Uterus (tissue), 4 donors: ENCODE results near the gene ARMS2. TPM values are rescaled to one million over a fixed set of nuclear protein-coding genes. Genes with fewer than 3 reads are reported as not detected.

Experiments
- DNase-seq, 2 donors: peaks; one replicate each; pipeline ENCODE4 v3.0.0-alpha.2; 2019 to 2020
- H3K27ac ChIP-seq, 2 donors: fragments of 200-600 bp; sonication (generic); 1 replicate in 1 of 2; 2 replicates in 1 of 2; pipeline ENCODE4 v1.5.1; 2016 to 2018
- H3K27me3 ChIP-seq, 2 donors: fragments of 200-600 bp; sonication (generic); one replicate each; pipeline ENCODE4 v1.5.1; 2018 to 2019; ENCODE audit warnings: control low read depth in 1 of 2
- H3K36me3 ChIP-seq, 2 donors: fragments of 200-600 bp; sonication (generic); one replicate each; pipeline ENCODE4 v1.5.1; 2019; ENCODE audit warnings: control low read depth in 1 of 2
- H3K4me1 ChIP-seq, 2 donors: fragments of 200-600 bp; sonication (generic); one replicate each; pipeline ENCODE4 v1.5.1; 2018 to 2019; ENCODE audit warnings: control low read depth in 1 of 2
- H3K4me3 ChIP-seq, 2 donors: fragments of 200-600 bp; sonication (generic); 1 replicate in 1 of 2; 2 replicates in 1 of 2; pipeline ENCODE4 v1.5.1; 2018 to 2019; ENCODE audit warnings: mild to moderate bottlenecking in 1 of 2
- H3K9me3 ChIP-seq, 2 donors: fragments of 200-600 bp; sonication (generic); one replicate each; pipeline ENCODE4 v1.5.1; 2019; ENCODE audit warnings: control low read depth in 1 of 2
- POLR2A ChIP-seq, 2 donors: fragments of 450-650 bp; IDR thresholded peaks; one replicate each; pipeline ENCODE4 v1.6.1; 2016; ENCODE audit warnings: antibody characterized with exemption in 2 of 2, mild to moderate bottlenecking in 1 of 2, moderate library complexity in 1 of 2
- intact Hi-C: fragments of 100-400 bp; cut with DNase I; formaldehyde crosslinking; loops from one replicate; pipeline ENCODE4 v1.15.1; 2023; ENCODE audit warnings: low total_unique reads
- total RNA-seq, 4 donors: library from RNA; depleted of rRNA in 3 of 4; stranded (reverse); fragments of >200 nt in 3 of 4; gene quantifications; one replicate each; pipeline versions ENCODE4 v1.1.0 to v1.2.4, GENCODE V29; 2014 to 2023
- TF ChIP-seq, protein P1 (sequence below), 4 experiments: fragments of 200-600 bp in 2 of 4; fragments of 450-650 bp in 2 of 4; sonication (generic) in 2 of 4; IDR thresholded peaks; one replicate each; pipeline ENCODE4 v1.5.1; 2016 to 2019; ENCODE audit warnings: antibody characterized with exemption in 4 of 4, mild to moderate bottlenecking in 2 of 4, moderate library complexity in 1 of 4
- donor health status: DM: yes; HTN: yes; CAD: no.

ARMS2 gene
- total RNA-seq, 4 donors from 2014 or later, result not detected

DNA sequence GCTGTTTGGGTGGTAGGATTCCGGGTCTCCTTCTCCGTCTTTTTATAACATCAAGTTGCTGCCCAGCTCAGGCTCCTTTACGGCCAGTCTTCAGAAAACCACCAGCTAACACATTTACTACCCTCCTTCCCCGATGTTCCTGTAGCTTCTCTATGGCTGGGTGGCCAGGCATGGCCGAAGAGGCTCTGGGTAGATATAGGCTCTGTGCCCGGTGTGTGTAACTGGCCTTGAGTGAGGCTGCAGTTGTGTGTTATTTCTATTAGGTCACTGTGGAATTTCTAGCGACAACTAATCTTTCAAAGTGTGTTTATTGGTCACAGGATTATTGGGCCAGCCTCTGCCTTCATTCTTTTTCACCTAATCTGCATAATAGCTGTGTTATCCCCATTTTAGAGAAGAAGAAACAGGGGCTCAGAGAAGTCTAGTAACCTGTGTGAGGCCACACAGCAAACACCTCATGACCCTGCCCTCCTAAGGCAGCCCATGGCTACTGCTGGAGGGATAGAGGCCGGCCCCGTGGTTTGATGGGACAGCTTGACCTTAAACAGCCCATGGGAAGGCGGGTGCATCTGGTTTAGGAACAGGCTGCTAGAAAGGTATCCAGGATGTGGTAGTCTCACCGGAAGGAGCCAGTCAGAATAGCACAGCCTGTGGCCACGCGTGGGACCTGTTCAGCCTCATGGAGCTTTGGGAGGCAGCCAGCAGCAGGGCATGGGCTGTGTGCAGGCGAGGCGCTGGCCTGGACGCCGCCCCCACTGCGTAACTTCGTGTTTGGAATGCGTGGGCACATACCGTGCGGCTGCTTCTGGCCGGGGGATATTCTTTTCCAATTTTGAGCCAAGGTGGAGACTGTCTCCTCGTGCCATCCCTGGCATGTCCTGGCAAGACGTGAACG is 36.6 kb downstream of the ARMS2 start:
- Histone ChIP-seq H3K36me3 (no peaks in the 10 kb centered on the region), H3K4me3 (no peak overlapping the region), H3K4me1 (peaks cover 5 to 26% of the 10 kb centered on the region in 2 donors), H3K9me3 (no peaks in the 10 kb centered on the region), H3K27me3 (no peaks in the 10 kb centered on the region), H3K27ac (peak overlapping the region; percentile 73 to 84)
- peak; percentile 54 to 69 for DNase-seq
- intact Hi-C loops, result no loop called here
- no peak for TF ChIP-seq POLR2A (IDR thresholded peaks at IDR 0.05)
- TF ChIP-seq, protein P1, sequence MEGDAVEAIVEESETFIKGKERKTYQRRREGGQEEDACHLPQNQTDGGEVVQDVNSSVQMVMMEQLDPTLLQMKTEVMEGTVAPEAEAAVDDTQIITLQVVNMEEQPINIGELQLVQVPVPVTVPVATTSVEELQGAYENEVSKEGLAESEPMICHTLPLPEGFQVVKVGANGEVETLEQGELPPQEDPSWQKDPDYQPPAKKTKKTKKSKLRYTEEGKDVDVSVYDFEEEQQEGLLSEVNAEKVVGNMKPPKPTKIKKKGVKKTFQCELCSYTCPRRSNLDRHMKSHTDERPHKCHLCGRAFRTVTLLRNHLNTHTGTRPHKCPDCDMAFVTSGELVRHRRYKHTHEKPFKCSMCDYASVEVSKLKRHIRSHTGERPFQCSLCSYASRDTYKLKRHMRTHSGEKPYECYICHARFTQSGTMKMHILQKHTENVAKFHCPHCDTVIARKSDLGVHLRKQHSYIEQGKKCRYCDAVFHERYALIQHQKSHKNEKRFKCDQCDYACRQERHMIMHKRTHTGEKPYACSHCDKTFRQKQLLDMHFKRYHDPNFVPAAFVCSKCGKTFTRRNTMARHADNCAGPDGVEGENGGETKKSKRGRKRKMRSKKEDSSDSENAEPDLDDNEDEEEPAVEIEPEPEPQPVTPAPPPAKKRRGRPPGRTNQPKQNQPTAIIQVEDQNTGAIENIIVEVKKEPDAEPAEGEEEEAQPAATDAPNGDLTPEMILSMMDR (IDR thresholded peaks at IDR 0.05), result no peak

DNA sequence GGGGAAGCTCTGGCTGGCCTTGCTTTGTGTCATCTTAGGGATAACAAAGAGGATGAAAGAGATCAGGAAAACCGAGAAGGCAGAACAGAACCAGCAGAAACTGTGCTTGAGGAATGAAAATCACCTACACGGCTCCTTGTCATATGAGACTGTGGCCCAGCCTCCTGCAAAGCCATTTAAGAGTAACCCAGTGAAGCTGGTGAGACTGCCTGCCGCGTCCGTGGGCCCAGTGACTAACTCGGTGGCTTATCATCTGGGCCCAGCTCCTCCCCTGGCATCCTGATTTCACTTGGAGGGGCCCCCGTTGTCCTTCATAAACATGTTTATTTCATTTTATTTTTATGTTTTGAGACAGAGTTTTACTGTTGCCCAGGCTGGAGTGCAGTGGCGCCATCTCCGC is 37.6 kb downstream of the ARMS2 start:
- TF ChIP-seq, protein P1 (IDR thresholded peaks at IDR 0.05), result no peak
- TF ChIP-seq POLR2A (IDR thresholded peaks at IDR 0.05), result no peak
- DNase-seq, result no peak
- no peaks in the 10 kb centered on the region for H3K36me3 ChIP-seq
- no peaks in the 10 kb centered on the region for H3K27me3 ChIP-seq
- intact Hi-C loops, result no loop called here
- peak overlapping the region; percentile 73 to 84 for H3K27ac ChIP-seq
- H3K4me1 ChIP-seq, result peaks cover 5 to 25% of the 10 kb centered on the region in 2 donors
- no peak overlapping the region for H3K4me3 ChIP-seq
- H3K9me3 ChIP-seq, result no peaks in the 10 kb centered on the region

- H3K4me3 ChIP-seq, result no peak overlapping the region
- no peaks in the 10 kb centered on the region for H3K36me3 ChIP-seq
- peak overlapping the region; percentile 73 to 84 for H3K27ac ChIP-seq
- TF ChIP-seq POLR2A (IDR thresholded peaks at IDR 0.05), result no peak
- TF ChIP-seq, protein P1 (IDR thresholded peaks at IDR 0.05), result no peak
- intact Hi-C loops, result no loop called here
- peak; percentile 60 to 70 for DNase-seq
- no peaks in the 10 kb centered on the region for H3K9me3 ChIP-seq
- H3K27me3 ChIP-seq, result no peaks in the 10 kb centered on the region
- H3K4me1 ChIP-seq, result peaks cover 5 to 25% of the 10 kb centered on the region in 2 donors
Observed at GRCh38 chr10:122492999-122493481, 38.6 kb downstream of the ARMS2 start.

GRCh38 chr10:122493761-122494160 is 39.3 kb downstream of the ARMS2 start:
- Histone ChIP-seq H3K36me3 (no peaks in the 10 kb centered on the region), H3K27me3 (no peaks in the 10 kb centered on the region), H3K27ac (peak overlapping the region; percentile 73 to 84), H3K4me1 (peaks cover 5 to 31% of the 10 kb centered on the region in 2 donors), H3K9me3 (no peaks in the 10 kb centered on the region), H3K4me3 (no peak overlapping the region)
- no peak for DNase-seq
- no peak for TF ChIP-seq POLR2A (IDR thresholded peaks at IDR 0.05)
- TF ChIP-seq, protein P1 (IDR thresholded peaks at IDR 0.05), result no peak
- intact Hi-C loops, result no loop called here

GRCh38 chr10:122494173-122494820 is 39.8 kb downstream of the ARMS2 start:
- no peaks in the 10 kb centered on the region for H3K36me3 ChIP-seq

More at GRCh38 chr10:122494173-122494820, 39.8 kb downstream of the ARMS2 start:
- no peak for TF ChIP-seq POLR2A (IDR thresholded peaks at IDR 0.05)
- TF ChIP-seq, protein P1 (IDR thresholded peaks at IDR 0.05), result no peak
- intact Hi-C loops, result no loop called here
- H3K27me3 ChIP-seq, result no peaks in the 10 kb centered on the region
- no peaks in the 10 kb centered on the region for H3K9me3 ChIP-seq
- H3K4me1 ChIP-seq, result peaks cover 5 to 35% of the 10 kb centered on the region in 2 donors
- H3K4me3 ChIP-seq, result no peak overlapping the region
- H3K27ac ChIP-seq, result peak overlapping the region; percentile 73 to 84
- DNase-seq, result no peak
